NCI-H510A (cell line): ENCODE results near the gene OTUD3.
"Not testable (repeated sequence)": the region's sequence is repeated elsewhere in the genome, so short reads cannot be mapped to it uniquely, and the experiment has no call there.

ENCODE experiments used
- DNase-seq: peaks from one replicate; lab custom pipeline; 2025; lab: John Stamatoyannopoulos, UW

OTUD3 gene

DNA sequence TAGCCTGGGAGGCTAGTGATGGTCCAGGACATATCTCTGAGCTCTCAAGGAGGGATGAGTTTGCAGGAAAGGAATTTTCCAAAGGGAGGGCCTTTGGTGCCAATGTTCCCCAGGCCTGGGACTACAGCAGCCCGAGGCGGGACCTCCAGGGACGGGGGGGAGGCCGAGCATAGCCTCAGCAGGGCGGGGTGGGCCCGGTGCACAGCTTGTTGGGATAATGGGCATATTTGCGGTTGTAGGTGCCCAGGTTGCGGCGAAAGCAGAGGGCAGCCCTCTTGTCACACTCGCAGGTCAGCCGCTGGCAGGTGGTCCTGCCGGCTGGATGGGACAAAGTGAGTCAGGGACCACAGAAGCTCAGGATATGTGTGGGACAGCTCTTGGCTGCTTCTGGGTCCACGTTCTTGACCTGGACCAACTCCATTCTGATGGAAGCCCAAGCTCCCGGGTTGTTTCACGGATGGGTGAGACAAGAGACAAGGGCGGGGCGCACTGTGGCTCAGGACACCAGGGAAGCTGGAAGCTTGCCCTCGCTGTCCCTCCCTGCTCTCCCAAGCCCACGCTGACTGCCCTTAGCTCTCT is 38.0 kb downstream of the OTUD3 start:
- no peak for DNase-seq

DNA sequence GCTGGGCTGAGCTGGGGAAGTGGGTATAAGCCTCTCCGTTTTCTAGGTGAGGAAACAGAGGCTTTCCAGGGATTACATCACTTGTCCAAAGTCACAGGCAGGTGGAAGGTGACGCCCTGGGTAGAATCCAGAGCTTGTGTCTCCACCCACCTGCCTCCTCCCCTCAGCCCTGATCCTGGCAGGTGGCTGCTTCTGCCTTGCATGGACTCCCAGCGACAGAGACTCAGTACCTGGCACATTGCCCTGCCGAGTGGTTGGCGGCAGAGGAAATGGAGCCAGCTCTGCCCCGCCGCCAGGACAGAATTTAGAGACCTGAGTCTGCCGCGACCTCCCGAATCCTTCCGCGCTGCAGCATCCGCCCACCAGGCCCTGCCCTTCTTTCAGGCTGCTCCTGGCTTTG is 39.1 kb downstream of the OTUD3 start:
- peak; percentile 98 for DNase-seq

DNA sequence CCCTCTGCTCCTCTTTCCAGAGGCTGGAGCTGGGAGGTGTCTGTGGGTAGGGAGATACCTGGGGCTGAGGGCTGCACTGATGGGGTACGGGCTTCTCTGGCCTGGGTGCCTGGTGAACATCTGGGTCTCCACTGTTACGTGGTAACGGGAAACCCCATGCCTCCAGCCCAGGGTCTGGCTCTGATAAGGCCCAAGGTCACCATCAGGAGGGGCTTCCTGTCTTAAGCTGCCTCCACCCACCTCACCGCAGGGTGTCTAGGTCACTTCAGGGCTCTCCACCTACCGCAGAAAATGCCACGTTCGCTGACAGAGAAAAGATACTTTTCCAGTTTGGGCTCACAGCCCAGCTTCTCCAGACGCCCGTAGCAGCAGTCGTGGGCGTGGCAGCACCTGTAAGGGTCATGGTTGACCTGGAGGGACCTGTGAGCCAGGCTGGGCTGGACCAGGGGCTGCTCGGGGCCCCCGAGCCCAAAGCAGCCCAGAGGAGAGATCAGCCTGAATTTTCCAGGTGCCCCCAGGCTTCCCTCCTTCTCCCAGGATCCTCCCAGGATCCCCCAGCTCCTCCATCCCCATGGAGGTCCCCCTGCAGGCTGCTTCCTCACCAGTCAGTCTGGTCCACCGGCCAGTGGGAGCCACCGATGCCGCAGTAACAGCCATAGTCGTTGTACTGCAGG is 40.0 kb downstream of the OTUD3 start:
- no peak for DNase-seq

DNA sequence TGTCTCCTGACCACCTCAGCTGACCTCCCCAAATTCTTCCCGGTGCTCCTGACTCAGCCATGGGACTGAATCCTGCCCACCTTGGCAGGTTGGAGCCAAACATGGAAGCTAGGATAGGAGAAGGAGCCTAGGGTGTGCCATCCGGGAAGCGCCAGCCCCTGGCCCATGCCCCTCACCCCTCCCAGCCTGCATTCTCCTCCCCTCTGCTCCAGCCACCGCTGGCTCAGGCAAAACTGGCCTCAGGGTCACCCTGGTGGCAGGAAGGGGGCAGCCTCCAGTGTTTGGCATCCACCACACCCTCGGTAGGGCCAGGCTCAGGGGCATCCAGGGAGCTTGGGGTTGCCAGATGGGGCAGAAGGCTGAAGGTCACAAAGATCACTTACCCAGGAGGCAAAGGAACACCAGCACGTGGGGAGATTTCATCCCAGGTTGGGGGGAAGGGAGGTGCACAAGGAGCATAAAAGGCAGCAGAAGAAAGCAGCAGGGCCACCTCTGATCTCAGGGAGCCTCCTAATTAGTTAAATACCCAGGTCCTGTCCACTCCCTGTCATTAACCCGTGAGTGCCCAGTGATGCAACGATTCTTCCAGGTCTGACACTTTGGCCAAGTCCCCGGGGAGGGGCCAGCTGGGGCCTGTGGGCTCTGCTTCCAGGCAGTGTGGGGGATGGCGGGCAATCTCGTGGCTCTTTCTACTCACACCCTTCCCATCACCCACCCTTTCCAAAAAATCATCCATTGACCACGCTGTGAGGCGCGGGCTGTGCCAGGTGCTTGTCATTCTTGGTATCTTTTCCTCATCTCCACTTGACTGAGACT is 41.1 kb downstream of the OTUD3 start, which contains the start of gene PLA2G2E:
Gene PLA2G2E (minus strand): TSS at position 481 of the 816 bp plus-strand sequence. CDS start 58 bp downstream, at position 423.
- no peak for DNase-seq

DNA sequence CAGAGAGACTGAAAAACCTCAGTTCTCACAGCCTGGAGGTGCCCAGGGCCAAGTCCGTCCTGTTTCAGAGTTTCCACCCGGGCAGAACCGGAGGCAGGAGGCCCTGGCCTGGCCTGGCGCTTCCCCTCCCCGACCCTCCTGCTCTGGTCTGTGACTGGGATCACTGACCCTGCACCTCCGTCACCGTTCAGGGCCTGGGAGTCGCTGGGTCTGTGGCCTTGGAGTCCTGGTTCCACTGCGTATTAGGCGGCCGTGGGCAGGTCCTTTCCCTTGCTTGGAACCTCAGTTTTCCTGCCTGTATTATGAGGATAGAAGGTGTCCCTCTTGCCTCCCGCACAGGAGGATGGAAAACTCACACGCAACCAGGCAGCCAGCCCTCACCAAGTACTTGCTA is 41.8 kb downstream of the OTUD3 start:
- DNase-seq, result no peak

DNA sequence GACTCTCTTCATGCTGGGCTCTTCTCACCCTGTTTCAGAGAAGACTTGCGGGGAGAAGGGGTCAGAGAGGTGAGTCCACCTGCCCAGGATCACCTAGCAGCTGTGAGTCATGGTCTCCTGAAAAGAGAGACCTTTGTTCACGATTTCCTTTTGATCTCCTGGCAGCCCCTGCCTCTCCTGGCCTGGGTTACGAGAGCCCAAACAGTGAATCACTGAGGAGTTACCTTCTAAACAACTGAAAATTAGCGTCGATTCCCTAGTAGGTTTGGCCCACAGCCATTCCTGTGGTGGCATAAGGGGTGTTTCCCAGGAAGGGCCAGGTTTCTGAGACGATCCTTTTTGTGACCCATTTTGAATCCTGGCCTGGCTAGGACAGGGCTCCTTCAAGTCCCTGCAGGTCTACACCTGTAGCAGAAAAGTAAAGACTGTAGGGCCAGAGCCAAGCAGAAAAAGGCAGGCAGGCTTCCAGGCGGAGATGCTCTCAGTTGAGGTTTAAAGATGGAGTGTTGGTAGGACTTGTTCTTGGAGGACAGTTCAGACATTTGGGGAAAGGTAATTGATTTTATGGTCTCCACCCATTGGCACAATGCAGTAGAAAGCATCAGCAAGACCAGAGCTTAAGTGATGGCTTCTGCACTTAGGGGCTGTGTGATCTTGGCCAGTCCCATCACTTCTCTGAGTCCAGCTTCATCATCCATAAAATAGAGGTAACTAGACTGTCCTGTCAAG is 43.3 kb downstream of the OTUD3 start:
- no peak for DNase-seq

DNA sequence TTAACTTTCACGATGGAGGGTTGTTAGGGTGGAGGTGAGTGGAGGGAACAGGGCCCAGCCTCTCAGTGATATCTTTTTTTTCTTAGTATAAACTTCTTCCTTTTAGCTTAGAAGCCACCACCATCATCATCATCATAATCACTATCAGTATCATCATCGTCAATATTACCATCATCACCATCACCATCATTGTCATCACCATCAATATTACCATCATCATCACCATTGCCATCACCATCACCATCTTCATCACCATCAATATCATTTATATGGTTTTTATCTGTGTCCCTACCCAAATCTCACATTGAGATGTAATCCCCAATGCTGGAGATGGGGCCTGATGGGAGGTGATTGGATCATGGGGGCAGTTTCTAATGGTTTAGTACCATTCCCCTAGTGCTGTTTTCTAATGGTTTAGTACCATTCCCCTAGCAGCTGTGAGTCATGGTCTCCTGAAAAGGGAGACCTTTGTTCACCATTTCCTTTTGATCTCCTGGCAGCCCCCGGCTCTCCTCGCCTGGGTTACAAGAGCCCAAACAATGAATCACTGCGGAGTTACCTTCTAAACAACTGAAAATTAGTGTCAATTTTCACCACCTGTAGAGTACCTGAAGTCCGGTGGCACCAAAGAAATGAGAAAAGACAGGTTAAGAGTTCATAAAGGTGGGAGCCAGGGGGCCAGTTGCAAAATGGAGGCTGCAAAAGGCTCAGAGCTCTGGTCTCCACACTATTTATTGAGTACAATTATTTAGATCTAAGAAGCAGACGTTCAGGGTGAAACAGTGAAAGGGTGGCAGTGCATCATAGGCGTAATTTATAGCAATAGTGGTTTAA is 44.3 kb downstream of the OTUD3 start:
- DNase-seq, result no peak

DNA sequence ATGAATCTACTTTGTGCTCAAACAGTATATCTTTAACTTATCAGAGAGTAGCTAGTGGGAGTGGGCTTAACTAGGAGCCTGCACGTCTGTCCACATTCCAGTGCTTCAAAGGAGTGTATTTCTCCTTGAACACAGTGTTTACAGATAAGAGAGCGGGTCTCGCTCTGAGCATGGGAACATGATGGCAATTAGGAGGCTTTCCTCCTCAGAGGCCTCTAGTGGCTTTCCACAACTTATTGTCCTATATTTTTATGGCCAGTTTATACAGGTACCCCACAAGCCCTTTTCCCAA is 44.9 kb downstream of the OTUD3 start:
- DNase-seq, result not testable (repeated sequence)

DNA sequence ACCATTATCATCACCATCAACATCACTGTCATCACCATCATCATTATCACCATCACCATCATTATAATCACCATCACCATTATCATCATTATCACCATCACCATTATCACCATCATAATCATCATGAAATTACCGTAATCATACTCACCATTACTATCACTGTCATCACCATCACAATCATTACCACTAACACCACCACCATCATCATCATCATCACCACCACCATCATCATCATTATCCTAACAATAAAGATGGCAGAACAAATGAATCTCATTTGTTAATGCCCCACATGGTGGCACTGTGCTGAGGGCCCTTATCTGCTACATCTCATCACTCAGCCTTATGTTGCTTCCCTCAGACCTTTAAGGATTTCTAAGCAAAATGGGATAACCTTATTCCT is 50.7 kb downstream of the OTUD3 start:
- no peak for DNase-seq

DNA sequence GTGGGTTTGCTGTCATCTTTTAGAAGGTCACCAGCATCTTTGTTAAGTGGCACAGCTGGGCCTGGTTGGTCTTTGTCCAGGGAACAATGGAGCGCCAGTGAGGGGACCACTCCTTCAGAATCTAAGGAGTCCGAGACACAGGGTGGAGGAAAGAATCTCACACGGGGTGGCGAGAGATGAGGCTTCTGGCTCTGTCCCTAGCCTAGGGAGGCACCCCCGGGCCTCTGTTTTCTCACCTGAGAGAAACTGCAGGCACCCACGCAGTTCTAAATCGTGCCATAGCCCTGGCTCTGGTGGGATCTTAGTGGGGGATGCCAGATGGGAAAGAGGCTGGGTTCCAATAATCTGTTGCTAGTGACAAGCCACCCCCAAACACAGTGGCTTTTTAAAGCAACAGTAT is 52.1 kb downstream of the OTUD3 start:
- no peak for DNase-seq

DNA sequence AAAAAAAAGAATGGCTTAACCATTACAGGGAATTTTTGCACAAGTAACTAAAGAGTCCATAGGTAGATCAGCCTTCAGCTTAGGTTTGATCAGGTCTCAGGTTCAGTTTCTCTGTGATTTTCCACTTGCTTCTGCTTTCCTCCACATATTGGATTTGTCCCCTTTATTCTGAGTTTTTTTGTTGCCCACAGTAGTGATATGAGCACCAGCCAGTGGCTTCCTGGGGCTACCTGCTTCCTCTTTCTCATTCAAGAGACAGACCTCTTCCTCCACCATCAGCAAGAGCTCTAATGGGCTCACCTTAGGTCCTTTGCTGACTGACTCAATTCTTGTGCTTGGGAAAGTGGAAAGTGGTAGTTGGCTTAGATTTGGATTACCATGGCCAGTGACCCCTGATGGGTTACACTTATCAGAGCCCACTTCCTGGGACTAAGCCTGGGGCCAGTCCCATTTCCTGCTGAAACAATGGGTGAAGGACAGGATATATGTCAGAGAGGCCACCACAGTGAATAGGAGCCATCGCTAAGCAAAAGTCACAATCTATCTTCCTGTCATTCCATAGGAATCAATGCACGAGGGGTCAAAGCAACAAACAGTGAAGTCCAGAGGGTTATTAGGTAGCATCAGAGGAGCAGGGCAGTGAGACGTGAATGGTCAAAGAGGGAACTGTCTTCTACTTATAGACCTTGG is 54.0 kb downstream of the OTUD3 start:
- DNase-seq, result no peak

DNA sequence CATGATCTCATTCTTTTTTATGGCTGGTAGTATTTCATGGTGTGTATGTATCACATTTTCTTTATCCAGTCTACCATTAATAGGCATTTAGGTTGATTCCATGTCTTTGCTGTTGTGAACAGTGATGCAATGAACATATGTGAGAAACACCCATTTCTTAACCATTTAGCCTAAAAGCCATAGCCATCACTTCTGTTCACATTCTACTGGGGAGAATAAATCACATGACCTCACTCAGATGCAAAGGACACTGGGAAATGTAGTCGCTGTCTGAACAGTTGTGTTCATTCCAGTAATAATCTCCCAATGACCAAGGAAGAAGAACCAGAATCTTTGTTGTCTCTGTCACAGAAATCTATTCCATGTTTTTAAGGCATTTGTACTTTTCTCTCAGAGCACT is 56.3 kb downstream of the OTUD3 start:
- DNase-seq, result no peak

DNA sequence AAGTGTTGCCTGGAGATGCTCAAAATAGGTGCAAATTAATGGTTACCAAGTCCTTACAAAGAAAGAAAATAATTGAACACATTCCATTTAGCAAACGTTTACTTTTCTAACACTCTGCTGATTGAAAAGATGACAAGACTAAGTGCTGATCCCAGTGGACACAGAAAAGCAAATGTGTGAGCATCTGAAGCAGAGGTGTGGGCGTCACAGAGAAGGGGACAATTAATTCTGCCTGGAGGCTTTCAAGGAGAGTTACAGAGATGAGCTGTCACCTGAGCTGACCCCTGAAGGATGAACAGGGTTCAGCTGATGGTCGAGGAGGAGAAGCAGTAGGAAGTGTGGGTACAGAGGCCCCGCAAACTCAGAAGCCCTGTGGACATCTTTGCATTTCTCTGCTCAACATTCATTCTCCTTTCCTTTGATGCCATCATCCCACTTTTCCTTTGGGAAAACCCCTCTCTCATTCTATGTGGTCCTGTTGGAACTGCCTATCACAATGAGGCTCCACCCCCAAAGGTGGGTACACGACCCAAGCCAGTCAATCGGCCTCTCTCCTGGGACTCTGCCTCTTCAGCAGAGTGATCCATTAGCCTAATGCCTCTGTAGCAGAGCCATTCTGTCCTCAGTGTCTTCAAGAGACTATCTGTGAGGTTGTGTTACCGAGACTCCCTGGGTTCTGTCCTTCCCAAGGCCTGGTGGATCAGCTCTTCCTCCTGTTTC is 58.5 kb downstream of the OTUD3 start:
- no peak for DNase-seq

DNA sequence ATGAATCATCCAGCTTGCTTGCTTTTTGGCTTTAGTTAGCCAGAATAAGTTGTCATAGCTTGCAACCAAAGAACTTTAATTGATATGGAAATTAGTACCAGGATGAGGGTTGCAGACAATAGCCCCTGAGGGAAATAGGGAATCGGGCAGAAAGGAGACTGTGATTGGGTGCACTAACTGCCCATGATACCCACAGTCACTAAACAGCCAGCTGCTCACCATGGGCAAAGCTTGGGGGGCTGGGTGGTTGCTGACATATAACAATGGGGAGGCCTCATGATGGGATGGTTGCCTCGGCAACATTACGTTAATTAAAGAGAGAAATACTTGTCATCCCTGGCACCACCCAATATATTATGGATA is 59.0 kb downstream of the OTUD3 start:
- no peak for DNase-seq

DNA sequence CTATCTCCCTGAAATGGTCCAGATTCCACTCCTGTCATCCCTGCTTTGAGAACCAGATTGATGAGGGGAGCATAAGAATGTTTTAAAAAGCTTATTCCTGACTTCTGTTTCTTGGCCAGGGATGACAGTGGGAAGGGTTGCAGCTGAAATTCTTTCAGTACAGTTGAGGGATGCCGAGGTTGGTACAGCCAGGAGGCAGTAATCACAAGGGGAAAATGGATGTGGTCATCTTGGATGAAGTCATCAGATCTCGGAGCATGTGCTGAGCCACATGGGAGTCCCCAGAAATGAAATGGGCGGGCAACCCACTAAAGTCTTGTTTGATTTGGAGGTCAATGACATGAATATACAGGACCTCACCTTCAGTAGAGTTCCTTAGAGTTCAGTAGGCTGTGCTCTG is 59.9 kb downstream of the OTUD3 start:
- no peak for DNase-seq

DNA sequence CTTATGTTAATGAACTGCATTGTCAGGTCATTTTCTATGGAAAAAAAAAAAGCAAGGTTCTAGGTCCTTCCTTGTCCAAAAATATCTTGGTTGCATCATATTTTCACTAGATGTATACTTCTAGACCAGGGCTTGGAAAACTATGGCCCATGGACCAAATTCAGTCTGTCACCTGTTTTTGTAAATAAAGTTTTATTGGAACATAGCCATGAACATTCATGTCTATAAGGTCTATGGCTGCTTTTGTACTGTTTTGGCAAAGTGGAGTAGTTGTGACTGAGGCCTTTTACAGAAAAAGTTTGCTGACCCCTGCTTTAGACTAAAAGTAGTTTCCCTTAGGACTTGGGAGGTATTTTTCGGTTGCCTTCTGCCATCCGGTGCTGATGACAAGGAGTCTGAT is 60.5 kb downstream of the OTUD3 start:
- DNase-seq, result no peak

DNA sequence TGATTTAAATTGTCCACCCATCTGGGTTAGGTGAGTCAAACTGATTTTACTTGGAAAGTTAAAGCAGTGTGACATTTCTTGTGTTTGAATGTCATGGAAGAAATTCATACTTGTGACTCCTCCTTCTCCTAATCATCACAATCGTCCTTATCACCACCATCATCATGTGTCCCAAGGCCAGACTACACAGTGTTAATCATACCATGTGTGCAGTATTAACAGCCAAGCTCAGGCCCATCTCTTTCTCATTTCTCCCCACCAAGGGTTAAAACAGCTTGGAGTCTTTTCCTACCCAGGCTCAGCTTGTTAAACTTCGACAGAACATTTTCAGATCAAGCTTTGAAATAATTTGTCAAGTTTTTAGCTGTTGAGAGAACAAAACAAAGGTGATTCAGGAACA is 63.7 kb downstream of the OTUD3 start:
- DNase-seq, result no peak

DNA sequence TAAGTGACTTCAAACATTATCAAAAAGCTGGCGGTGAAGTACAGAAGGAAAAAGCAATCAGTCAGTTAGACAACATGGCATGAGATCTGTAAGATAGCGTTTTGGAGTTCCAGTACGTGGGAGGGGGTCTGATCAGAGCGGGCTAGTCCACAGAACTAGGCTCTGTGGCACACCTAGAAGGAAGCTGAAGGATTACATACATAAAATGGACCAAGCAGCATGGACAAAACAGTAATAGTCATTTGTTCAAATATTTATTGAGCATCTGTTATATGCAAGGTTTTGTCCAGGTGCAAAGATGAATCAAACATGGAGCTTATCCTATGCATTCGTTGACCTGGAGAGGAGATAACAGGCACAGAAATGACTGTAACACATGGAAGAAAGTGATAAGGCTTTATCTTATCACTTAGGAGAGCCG is 64.1 kb downstream of the OTUD3 start:
- no peak for DNase-seq

DNA sequence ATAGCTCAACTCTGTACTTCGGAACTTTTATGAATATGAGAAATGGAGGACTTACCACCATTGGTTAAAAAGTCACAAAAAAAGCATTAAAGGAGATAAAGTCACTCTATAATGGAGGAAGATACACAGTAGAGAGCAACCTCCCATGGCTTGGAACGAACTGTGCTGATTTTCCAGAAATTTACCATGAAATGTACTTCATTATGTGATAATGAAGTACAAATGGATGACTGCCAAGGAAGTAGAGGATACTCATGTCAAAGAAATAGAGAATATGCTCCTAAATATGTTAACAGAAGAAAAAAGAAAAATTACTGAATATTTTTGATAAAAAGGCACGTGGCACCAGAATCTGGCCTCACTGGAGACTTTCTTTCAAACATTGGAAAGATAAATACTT is 64.8 kb downstream of the OTUD3 start:
- DNase-seq, result no peak

DNA sequence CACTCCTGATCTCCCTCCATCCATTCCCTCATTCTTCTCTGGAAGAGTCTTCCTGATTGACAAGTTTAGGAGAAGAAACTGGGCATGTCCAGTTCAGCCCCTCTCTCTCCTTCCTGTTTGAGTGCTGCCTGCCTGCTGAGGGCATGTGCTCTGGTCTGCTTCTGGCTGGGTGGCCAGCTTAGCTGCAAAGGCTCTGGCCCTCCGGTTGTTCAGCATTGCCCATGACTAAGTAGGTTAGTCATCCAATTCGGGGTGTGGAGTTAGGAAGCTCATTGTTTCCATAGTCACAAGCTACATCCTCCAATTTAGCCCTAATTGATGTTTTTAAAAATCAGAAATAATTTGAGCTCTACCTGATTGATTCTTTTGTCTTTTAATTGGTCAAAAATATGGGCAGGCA is 66.8 kb downstream of the OTUD3 start:
- no peak for DNase-seq

DNA sequence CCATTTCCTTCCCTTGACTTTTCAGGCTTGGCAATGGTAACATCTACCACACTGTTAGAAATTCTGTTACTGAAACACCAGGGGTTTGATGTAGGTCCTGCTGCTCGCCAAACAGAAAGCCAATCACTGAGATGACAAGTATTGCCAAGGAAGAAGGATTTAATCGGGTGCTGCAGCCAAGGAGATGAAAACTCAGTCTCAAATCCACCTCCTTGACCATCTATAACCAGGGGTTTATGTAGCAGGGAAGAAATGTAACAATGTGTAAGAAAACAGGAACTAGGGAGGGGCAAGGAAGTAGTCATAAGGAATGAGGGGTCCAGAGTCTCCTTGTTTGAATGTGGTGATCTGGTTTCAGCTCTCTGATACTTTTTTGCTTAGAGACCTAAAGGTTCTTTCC is 71.9 kb downstream of the OTUD3 start:
- DNase-seq, result no peak
